IPS-11a (cell line): Measurements from ENCODE around the gene COX4I1.
"Not testable (repeated sequence)": the region's sequence is repeated elsewhere in the genome, so short reads cannot be mapped to it uniquely, and the experiment has no call there.

ENCODE experiments used
- H3K4me3 ChIP-seq: one replicate; pipeline ENCODE4 v1.5.1; 2013; ENCODE audit warnings: low read depth, low read length, control low read depth

COX4I1 gene

GRCh38 chr16:85821390-85822135 lies 22.1 kb downstream of the COX4I1 start:
- H3K4me3 ChIP-seq, result no peak overlapping the region

DNA sequence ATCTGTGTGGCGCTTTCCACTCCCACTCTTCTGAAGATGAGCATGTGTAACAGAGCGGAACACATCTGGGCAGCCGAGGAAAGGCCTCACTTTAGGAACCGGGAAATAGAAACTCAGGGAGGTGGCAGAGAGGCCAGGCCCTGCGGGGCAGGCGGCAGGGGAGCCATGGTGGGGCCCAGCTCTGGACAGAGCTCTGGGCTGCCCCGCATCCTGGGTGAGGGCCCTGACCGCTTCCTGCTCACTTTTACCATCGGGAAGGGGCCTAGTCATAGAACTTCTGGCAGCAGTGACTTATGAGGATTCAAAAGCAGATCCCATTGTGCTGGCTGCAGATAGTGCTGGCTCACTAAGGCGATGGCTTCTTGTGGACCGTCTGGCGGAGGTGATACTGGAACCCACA lies 22.6 kb downstream of the COX4I1 start:
- no peak overlapping the region for H3K4me3 ChIP-seq

DNA sequence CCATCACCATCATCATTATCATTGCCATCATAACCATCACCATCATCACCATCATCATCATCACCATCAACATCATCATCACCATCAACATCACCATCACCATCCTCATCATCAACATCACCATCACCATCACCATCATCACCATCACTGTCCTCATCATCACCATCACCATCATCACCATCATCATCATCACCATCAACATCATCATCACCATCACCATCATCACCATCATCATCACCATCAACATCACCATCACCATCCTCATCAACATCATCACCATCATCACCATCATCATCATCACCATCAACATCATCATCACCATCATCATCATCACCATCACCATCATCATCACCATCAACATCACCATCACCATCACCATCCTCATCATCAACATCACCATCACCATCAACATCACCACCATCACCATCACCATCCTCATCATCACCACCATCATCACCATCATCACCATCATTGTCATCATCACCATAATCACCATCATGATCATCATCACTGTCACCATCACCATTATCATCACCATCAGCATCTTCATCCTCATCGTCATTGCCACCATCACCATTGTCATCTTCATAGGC lies 23.9 kb downstream of the COX4I1 start:
- H3K4me3 ChIP-seq, result no peak overlapping the region

- no peak overlapping the region for H3K4me3 ChIP-seq
Observed at GRCh38 chr16:85824161-85825135, 25.0 kb downstream of the COX4I1 start.

DNA sequence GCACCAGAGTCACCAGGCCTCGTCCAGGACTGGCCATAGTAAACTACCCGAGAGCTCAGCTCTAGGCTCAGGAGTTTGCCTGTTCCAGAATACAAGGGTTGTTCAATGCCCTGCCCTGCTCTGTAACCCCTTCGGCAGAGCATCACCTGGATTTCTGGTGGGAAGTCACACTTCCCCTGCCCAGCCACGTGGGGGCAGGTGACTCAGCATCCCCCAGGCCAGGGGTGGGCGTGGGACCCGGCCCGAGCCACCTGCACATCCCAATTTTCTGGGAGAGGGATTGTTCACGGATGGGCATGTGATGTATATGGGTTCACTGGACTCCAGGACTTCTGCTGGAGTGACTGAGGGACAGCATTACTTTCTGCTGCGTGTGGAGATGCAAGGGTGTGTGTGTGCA lies 25.8 kb downstream of the COX4I1 start:
- H3K4me3 ChIP-seq, result no peak overlapping the region

DNA sequence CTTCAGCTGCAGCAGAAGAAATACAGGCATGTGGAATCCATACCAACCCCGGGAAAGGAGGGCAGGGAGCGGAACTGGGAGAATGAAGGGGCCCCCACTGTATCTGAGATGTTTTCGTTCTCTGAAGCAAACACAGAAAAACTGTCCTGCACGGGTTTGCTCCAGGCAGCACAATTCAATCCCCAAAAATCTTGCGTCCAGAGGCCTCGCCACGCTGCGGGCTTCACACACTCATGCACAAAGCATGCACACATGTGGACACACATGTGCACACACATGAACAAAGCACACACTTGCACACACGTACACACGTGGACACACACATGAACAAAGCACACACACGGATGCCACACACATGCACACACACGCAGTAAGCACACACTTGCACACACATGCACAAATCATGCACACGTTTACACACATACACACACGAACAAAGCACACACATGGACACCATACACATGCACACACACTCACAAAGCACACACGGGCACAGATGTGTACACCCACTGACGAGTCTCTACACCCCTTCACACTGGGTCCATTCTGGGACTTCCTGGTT lies 27.3 kb downstream of the COX4I1 start:
- H3K4me3 ChIP-seq, result no peak overlapping the region

- H3K4me3 ChIP-seq, result no peak overlapping the region
Observed at GRCh38 chr16:85828166-85828565, 28.7 kb downstream of the COX4I1 start.

DNA sequence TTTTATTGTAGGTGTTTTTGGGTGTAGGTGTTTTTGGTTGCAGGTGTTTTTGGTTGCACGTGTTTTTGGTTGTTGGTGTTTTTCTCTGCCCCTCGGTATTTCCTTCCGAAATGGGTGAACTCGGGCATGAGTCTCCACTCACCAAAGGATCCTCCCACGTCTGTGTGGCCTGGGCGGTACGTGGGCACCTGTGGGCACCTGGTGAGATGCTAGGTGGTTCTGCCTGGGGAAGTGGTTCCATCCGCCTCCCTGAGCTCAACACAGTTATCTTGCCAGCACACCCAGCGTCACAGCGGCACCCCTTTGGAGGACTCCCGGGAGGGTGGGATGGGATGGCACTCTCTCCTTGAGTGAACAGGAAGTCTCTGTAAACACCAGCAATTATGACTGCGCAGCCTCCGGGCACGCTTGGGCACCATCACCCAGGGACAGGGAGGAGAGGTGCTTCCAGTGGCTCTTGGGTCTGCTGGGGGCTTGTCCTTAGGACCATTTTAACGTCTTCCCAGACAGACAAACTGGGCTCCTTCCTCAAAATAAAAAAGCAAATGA lies 29.8 kb downstream of the COX4I1 start:
- H3K4me3 ChIP-seq, result no peak overlapping the region

- H3K4me3 ChIP-seq, result no peak overlapping the region
Observed at GRCh38 chr16:85829751-85830445, 30.4 kb downstream of the COX4I1 start.

DNA sequence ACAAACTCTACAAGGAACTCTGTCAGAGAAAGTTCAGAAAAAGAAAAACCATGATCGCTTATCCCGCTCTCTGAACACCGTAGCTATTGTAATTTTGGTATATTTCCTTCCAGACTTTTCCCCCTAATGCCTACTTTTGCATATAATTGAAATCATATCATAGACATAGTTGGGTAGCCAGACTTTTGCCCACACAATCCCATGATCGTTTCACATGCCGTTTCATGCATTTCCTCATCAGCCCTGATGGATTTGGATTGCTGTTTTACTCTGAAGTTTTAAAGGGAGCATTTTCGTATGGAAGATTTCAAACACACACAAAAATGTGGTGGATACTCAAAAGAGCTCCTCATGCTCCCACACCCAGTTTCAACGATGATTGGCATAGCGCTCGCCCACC lies 31.3 kb downstream of the COX4I1 start:
- no peak overlapping the region for H3K4me3 ChIP-seq

- H3K4me3 ChIP-seq, result no peak overlapping the region
Observed at GRCh38 chr16:85832570-85833218, 33.2 kb downstream of the COX4I1 start.

DNA sequence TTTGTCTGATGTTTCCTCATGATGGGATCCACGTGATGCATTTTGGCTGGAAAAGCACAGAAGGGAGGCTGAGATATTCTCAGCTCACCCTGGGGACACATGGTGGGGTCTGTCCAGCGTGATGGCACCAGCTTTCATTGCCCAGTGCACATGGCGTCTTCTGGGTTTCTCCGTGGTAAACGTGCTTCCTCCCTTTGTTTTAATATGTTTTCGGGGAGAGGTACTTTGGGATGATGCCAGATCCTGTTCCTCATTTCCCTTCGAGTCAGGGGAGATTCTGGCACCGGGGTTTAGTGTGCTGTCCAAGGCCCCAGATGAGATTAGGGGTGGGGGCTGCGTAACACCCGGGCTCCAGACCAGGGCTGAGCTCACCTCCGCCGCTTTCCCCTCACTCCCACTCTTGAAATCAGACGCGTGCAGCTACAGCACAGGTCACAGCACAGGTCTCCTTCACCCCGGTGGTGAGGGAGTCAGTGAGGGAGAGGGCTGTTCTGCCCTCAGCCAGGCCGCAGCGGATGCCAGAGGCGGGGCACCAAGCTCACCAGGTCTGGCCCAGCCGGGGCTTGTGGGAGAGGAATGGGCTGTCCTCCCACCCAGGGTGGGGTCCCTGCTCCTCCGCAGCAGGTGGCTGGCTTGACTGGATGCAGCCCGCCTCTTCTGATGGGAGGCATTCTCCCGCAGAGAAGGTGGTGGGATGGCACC lies 33.9 kb downstream of the COX4I1 start:
- no peak overlapping the region for H3K4me3 ChIP-seq

GRCh38 chr16:85834741-85835140 lies 35.2 kb downstream of the COX4I1 start:
- no peak overlapping the region for H3K4me3 ChIP-seq

- no peak overlapping the region for H3K4me3 ChIP-seq
Observed at GRCh38 chr16:85835227-85835751, 35.8 kb downstream of the COX4I1 start.

DNA sequence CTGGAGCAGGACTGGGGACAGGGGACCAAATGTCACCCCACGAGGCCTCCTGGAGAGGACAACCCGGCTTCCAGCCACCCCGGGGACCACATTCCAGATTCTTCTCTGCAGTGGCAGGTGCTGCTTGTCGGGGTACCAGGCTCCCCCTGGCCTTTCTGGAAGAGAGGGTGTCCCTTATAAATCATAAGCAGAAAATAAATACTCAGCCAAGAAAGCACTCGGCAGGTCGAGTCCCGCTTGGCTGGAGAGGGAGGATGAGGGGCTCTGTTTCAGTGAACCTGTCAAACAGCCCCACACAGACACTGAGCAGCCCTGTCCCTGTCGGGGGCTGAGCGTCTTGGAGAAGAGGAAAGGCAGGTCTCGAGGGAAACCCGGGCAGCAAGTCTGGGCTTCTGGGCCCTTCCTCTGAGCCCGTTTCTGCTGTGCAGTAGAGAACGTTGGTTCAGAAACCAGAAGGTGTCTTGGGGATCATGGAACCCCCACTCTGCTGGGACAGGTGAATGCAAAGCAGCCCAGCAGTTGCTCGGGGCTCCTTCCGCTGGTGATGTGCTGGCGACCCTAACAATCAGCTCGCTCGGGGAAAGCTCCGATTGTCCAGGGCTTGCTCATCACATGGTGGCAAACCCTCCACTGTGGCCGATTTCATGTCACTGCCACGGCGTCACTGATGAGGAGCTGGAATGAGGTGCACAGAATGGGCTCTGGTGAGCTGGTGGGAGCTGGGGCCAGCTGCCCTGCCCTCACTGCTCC lies 36.6 kb downstream of the COX4I1 start:
- H3K4me3 ChIP-seq, result no peak overlapping the region

DNA sequence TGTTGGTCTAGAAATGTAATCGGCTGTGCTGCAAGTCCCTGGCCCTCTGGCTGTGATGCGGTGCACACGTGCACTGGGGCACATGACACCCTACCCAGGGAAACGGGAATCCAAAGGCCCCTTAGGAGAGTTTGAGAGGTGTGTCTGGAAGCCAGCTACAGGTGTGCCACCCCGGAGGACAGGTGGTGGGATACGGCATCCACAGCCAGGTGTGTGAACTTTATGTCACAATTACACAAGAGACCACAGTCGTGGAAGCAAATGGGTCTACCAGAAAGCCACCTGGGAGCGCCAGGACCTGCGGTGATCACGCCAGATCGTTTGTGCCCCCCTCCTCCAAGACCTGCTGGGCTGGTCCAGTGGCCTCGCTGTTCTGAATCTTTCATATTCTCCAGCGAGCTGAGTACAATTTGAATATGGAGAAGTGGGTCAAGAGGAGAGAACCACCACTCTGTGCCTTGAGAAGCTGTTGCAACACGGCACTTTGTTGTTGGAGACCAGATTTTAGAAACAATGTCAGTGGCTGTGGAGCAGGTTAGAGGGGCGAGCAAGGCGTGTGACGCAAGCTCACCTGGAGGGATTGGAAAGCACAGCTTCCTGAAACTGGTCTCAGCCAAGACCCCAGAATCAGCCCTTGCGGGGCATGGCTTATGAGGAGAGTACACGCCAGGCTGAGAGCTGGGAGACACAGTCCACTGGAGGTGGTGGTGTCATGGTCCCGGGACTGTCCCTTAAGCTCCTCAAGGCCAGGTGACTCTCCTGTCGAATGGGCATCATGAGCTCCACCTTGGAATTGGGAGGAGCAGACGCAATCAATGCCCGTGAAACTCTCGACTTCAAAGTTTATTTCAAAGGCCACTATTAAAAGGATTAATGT lies 37.4 kb downstream of the COX4I1 start:
- no peak overlapping the region for H3K4me3 ChIP-seq

GRCh38 chr16:85837654-85838053 lies 38.2 kb downstream of the COX4I1 start:
- not testable (repeated sequence) for H3K4me3 ChIP-seq
